T-cell (primary cell): ENCODE measurements around the gene DAB2IP. TPM values are rescaled to one million over a fixed set of nuclear protein-coding genes. Genes with fewer than 3 reads are reported as not detected.

Experiments used
- ATAC-seq, 4 experiments: fragments of 200-7000 bp in 3 of 4; fragments of 150-1000 bp in 1 of 4; cut with Tn5 transposase; replicated peaks in 1 of 4; 1 replicate in 3 of 4; 2 replicates in 1 of 4; pipeline ENCODE4 v1.10.0; 2021; ENCODE audit warnings: moderate library complexity in 3 of 4, mild to moderate bottlenecking in 2 of 4, moderate number of reproducible peaks in 1 of 4
- CTCF ChIA-PET, 2 donors: fragments of 300-600 bp; sonication (Branson Sonifier 250); formaldehyde crosslinking; loops; one replicate each; lab custom pipeline; 2022; ENCODE audit warnings: antibody characterized with exemption in 2 of 2; lab: Charles Lee
- POLR2A ChIA-PET, 2 donors: fragments of 300-600 bp; sonication (Branson Sonifier 250); formaldehyde crosslinking; loops; one replicate each; lab custom pipeline; 2022; ENCODE audit warnings: antibody characterized with exemption in 2 of 2; lab: Charles Lee
- DNase-seq, 35 experiments: peaks; one replicate each; pipeline versions ENCODE4 v3.0.0 to v3.0.0-alpha.2; 2013 to 2023
- H3K27ac ChIP-seq: one replicate; pipeline ENCODE4 v1.5.1; 2013; ENCODE audit warnings: low read length
- H3K27me3 ChIP-seq, 2 experiments: replicated peaks in 1 of 2; 1 replicate in 1 of 2; 2 replicates in 1 of 2; pipeline versions ENCODE4 v1.6.1 to v1.7.0; 2013; ENCODE audit warnings: low read length in 1 of 2, mixed read lengths in 1 of 2; ENCODE audit not compliant: control insufficient read depth in 2 of 2, insufficient read depth in 2 of 2; ENCODE audit errors: extremely low read depth in 1 of 2
- H3K36me3 ChIP-seq, 2 donors: 1 replicate in 1 of 2; 2 replicates in 1 of 2; pipeline versions ENCODE4 v1.6.1 to v1.7.0; 2013; ENCODE audit warnings: low read length in 1 of 2; ENCODE audit not compliant: control insufficient read depth in 2 of 2, insufficient read depth in 1 of 2; ENCODE audit errors: extremely low read depth in 1 of 2
- H3K4me1 ChIP-seq, 2 experiments: 1 replicate in 1 of 2; 2 replicates in 1 of 2; pipeline versions ENCODE4 v1.6.1 to v1.7.0; 2013; ENCODE audit warnings: low read length in 2 of 2, mixed read lengths in 1 of 2; ENCODE audit not compliant: insufficient read depth in 2 of 2, control insufficient read depth in 1 of 2; ENCODE audit errors: extremely low read depth in 1 of 2
- H3K4me3 ChIP-seq, 2 donors: 1 replicate in 1 of 2; 2 replicates in 1 of 2; pipeline versions ENCODE4 v1.5.1 to v1.7.0; 2013; ENCODE audit warnings: mild to moderate bottlenecking in 2 of 2, low read length in 1 of 2, moderate library complexity in 1 of 2; ENCODE audit not compliant: control insufficient read depth in 1 of 2; ENCODE audit errors: extremely low read depth in 1 of 2
- H3K9me3 ChIP-seq: 2 replicates; pipeline ENCODE4 v1.7.0; 2013
- H3K27ac Mint-ChIP-seq, 2 donors: one replicate each; pipeline ENCODE4 v1.8.0; 2020 to 2021; ENCODE audit warnings: mild to moderate bottlenecking in 2 of 2, mixed read lengths in 2 of 2
- H3K27me3 Mint-ChIP-seq, 2 donors: one replicate each; pipeline ENCODE4 v1.8.0; 2021 to 2022; ENCODE audit warnings: mixed read lengths in 2 of 2
- H3K36me3 Mint-ChIP-seq: one replicate; pipeline ENCODE4 v1.8.0; 2021; ENCODE audit warnings: mixed read lengths
- H3K4me1 Mint-ChIP-seq, 3 donors: one replicate each; pipeline ENCODE4 v1.8.0; 2020 to 2022; ENCODE audit warnings: mixed read lengths in 3 of 3, mild to moderate bottlenecking in 1 of 3
- H3K4me3 Mint-ChIP-seq, 3 donors: one replicate each; pipeline ENCODE4 v1.8.0; 2020 to 2022; ENCODE audit warnings: mild to moderate bottlenecking in 3 of 3, mixed read lengths in 3 of 3, moderate library complexity in 3 of 3
- H3K9me3 Mint-ChIP-seq, 3 donors: one replicate each; pipeline ENCODE4 v1.8.0; 2020 to 2022; ENCODE audit warnings: mixed read lengths in 3 of 3
- WGBS: methylation state at CpG from one replicate; pipeline ENCODE4 v1.1.5; 2013; ENCODE audit warnings: missing lambda C conversion rate; ENCODE audit not compliant: insufficient coverage; 5-methylcytosine and 5-hydroxymethylcytosine counted together
- total RNA-seq, 35 experiments: library from RNA in 6 of 35; stranded (reverse) in 6 of 35; fragments of 120-200 nt in 1 of 35; gene quantifications; one replicate each; pipeline versions ENCODE4 v1.2.1 to v1.2.4 and lab custom pipeline; 2013 to 2026

The DAB2IP gene
- total RNA-seq, 5 donors from 2014 or later (not counting 1 experiment from before 2014, with no cell fraction given): 0.22 to 0.53 (median 0.34) TPM; not detected in 1

DNA sequence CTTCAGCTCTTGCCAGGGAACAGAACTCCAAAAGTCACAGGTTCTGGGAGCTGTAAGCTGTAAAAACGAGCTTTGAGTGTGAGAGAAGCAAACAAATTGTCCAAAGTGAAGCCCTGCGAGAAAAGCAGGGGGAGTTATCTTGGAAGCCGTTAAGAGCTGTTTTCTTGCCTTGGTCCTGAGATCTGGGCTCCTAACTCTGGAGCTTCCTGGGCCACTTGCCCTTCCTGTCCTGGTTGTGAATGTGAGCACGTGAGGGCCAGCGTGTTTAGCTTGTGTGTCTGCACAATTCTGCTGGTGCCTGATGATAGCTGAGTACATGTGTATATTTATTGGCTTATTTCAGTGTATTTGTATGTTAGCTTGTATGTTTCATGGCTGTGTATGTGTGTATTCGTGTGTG, 40.5 kb downstream of the DAB2IP start:
- ChIA-PET CTCF (no interaction called here), POLR2A (no interaction called here)
- Mint-ChIP-seq H3K4me3 (no peak overlapping the region), H3K27ac (no peak overlapping the region), H3K27me3 (peaks cover 4 to 9% of the 10 kb centered on the region in 2 donors), H3K36me3 (no peaks in the 10 kb centered on the region), H3K4me1 (peaks cover 0 to 3% (median 1%) of the 10 kb centered on the region in 3 donors), H3K9me3 (no peaks in the 10 kb centered on the region)
- Histone ChIP-seq H3K27me3 (peaks cover 0 to 24% of the 10 kb centered on the region in 2 experiments), H3K9me3 (no peaks in the 10 kb centered on the region), H3K36me3 (no peaks in the 10 kb centered on the region), H3K4me1 (no peaks in the 10 kb centered on the region), H3K27ac (no peak overlapping the region), H3K4me3 (no peak overlapping the region)
- ATAC-seq (no peak), DNase-seq (no peak)
- 87% methylated on average over 5 of the region's 6 CpGs for WGBS

- Histone ChIP-seq H3K27ac (no peak overlapping the region), H3K4me1 (peaks cover 0 to 6% of the 10 kb centered on the region in 2 experiments), H3K36me3 (no peaks in the 10 kb centered on the region), H3K27me3 (peaks cover 0 to 32% of the 10 kb centered on the region in 2 experiments), H3K9me3 (no peaks in the 10 kb centered on the region), H3K4me3 (no peak overlapping the region)
- Mint-ChIP-seq H3K4me3 (no peak overlapping the region), H3K27ac (no peak overlapping the region), H3K27me3 (peaks cover 12 to 18% of the 10 kb centered on the region in 2 donors), H3K36me3 (no peaks in the 10 kb centered on the region), H3K4me1 (peaks cover 3 to 12% (median 5%) of the 10 kb centered on the region in 3 donors), H3K9me3 (no peaks in the 10 kb centered on the region)
- POLR2A ChIA-PET: no interaction called here
- DNase-seq: no peak
- ATAC-seq: no peak
- CTCF ChIA-PET: no interaction called here
- WGBS: 85% methylated on average over 10 of the region's 14 CpGs
These were observed 41.4 kb downstream of the DAB2IP start for GRCh38 chr9:121692606-121693387.

GRCh38 chr9:121693388-121693670, 41.9 kb downstream of the DAB2IP start:
- CTCF ChIA-PET: no interaction called here
- no peaks in the 10 kb centered on the region for H3K36me3 ChIP-seq
- no peaks in the 10 kb centered on the region for H3K36me3 Mint-ChIP-seq
- no peak for DNase-seq
- H3K4me3 ChIP-seq: no peak overlapping the region
- H3K27ac Mint-ChIP-seq: no peak overlapping the region
- H3K4me1 ChIP-seq: peaks cover 0 to 11% of the 10 kb centered on the region in 2 experiments
- 92% methylated on average over 2 of the region's 4 CpGs for WGBS
- ATAC-seq: no peak
- peaks cover 2 to 37% of the 10 kb centered on the region in 2 experiments for H3K27me3 ChIP-seq
- H3K27me3 Mint-ChIP-seq: peaks cover 16 to 24% of the 10 kb centered on the region in 2 donors
- no peak overlapping the region for H3K4me3 Mint-ChIP-seq
- no peaks in the 10 kb centered on the region for H3K9me3 ChIP-seq
- POLR2A ChIA-PET: no interaction called here
- H3K4me1 Mint-ChIP-seq: peaks cover 8 to 17% (median 8%) of the 10 kb centered on the region in 3 donors
- no peaks in the 10 kb centered on the region for H3K9me3 Mint-ChIP-seq
- no peak overlapping the region for H3K27ac ChIP-seq

DNA sequence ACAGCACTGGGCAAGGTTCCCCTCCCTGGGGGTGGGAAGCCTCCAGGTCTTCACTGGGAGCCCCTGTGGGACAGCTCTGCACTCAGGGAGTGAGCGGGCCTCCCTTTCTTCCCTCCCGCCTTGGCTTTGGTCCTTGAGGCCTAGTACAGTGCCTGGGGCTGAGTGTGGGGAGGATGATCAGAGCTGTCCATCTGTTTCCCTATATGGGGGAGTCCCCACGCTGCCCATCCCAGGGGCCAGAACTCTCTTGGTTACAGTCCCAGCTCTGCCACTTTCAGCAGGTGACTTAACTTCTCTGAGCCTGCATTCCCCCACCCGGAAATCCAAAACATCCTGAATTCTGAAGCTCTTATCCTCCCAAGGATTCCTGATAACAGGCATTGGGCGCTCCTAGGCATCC, 42.6 kb downstream of the DAB2IP start:
- Mint-ChIP-seq H3K27ac (no peak overlapping the region), H3K9me3 (no peaks in the 10 kb centered on the region), H3K27me3 (peaks cover 16 to 26% of the 10 kb centered on the region in 2 donors), H3K36me3 (no peaks in the 10 kb centered on the region), H3K4me3 (no peak overlapping the region), H3K4me1 (peaks cover 8 to 17% (median 9%) of the 10 kb centered on the region in 3 donors)
- CTCF ChIA-PET: interaction anchor here in 1 of 2 donors (0.6 kb wide), 1 partner anchor 695 kb away, joined by 5 read pairs; no protein-coding TSS in a partner anchor
- Histone ChIP-seq H3K36me3 (no peaks in the 10 kb centered on the region), H3K27me3 (peaks cover 2 to 41% of the 10 kb centered on the region in 2 experiments), H3K27ac (no peak overlapping the region), H3K4me1 (peaks cover 0 to 16% of the 10 kb centered on the region in 2 experiments), H3K9me3 (no peaks in the 10 kb centered on the region), H3K4me3 (no peak overlapping the region)
- WGBS: 90% methylated on average over 2 of the region's 5 CpGs
- no peak for ATAC-seq
- POLR2A ChIA-PET: no interaction called here
- DNase-seq: no peak

DNA sequence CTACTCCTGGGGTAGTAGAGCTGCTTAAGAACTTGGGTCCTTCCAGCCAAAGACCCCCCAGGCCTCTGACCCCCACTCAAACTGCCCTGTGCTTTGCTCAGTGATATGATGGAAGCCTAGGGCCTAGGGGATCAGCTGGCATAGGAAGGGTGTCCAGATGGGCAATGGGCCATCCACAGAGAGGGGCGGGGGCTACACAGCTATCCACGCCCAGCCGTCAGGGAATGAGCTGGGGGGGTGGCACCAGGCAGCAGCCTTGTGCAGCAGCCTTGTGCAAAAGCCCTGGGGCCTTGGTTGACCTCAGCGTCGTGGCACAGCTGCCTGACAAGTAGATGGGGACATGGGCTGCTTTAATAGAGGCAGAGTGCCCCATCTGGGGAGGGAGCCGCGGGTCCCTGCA, 43.2 kb downstream of the DAB2IP start:
- no peak overlapping the region for H3K27ac ChIP-seq
- WGBS: 87% methylated on average over 7 of the region's 7 CpGs
- no peaks in the 10 kb centered on the region for H3K36me3 ChIP-seq
- no peaks in the 10 kb centered on the region for H3K36me3 Mint-ChIP-seq
- no peak for ATAC-seq
- peaks cover 0 to 18% of the 10 kb centered on the region in 2 experiments for H3K4me1 ChIP-seq
- no peak for DNase-seq
- peaks cover 2 to 43% of the 10 kb centered on the region in 2 experiments for H3K27me3 ChIP-seq
- peaks cover 8 to 17% (median 9%) of the 10 kb centered on the region in 3 donors for H3K4me1 Mint-ChIP-seq
- H3K4me3 Mint-ChIP-seq: no peak overlapping the region
- ChIA-PET CTCF (no interaction called here), POLR2A (no interaction called here)
- H3K9me3 Mint-ChIP-seq: no peaks in the 10 kb centered on the region
- H3K4me3 ChIP-seq: no peak overlapping the region
- H3K9me3 ChIP-seq: no peaks in the 10 kb centered on the region
- H3K27me3 Mint-ChIP-seq: peaks cover 16 to 27% of the 10 kb centered on the region in 2 donors
- no peak overlapping the region for H3K27ac Mint-ChIP-seq

DNA sequence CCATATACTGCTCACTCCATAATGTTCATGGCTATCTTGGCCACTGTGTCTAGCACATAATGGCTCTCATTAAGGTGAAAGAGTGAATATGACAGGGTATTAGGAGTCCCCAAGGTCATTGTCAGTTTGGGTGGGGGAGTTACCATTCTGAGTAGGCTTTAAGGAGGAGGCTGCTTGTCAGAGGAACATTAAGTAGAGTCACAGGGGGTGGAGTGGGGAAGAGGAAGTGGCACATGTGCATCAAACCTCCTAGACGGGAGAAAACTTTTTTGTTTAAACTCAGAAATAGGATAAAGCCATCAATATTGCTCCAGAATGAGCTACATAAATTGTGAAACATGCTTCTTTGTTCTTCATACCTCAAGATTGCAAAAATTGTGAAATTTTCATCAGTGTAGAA, 45.5 kb downstream of the DAB2IP start:
- peaks cover 22 to 42% of the 10 kb centered on the region in 2 donors for H3K27me3 Mint-ChIP-seq
- ATAC-seq (no peak), DNase-seq (no peak)
- H3K9me3 Mint-ChIP-seq: no peaks in the 10 kb centered on the region
- H3K4me3 Mint-ChIP-seq: peak overlapping the region in 1 of 3 donors; percentile 46
- ChIA-PET POLR2A (no interaction called here), CTCF (interaction anchor here in 1 of 2 donors (1.0 kb wide), 1 partner anchor 299 kb away, joined by 6 read pairs; no protein-coding TSS in a partner anchor)
- Histone ChIP-seq H3K4me1 (peaks cover 0 to 24% of the 10 kb centered on the region in 2 experiments), H3K27me3 (peaks cover 2 to 57% of the 10 kb centered on the region in 2 experiments), H3K27ac (no peak overlapping the region), H3K36me3 (no peaks in the 10 kb centered on the region), H3K9me3 (no peaks in the 10 kb centered on the region), H3K4me3 (no peak overlapping the region)
- WGBS: no CpG with 5 or more reads among the region's 1 CpG
- H3K27ac Mint-ChIP-seq: no peak overlapping the region
- peaks cover 14 to 17% (median 15%) of the 10 kb centered on the region in 3 donors for H3K4me1 Mint-ChIP-seq
- no peaks in the 10 kb centered on the region for H3K36me3 Mint-ChIP-seq
